IPS DF 6.9 (cell line): ENCODE measurements around the gene RASA3.

ENCODE experiments used
- DNase-seq: peaks from one replicate; pipeline ENCODE4 v3.0.0-alpha.2; 2013; ENCODE audit warnings: low read depth, low spot score
- H3K27ac ChIP-seq: one replicate; pipeline ENCODE4 v1.5.1; 2013; ENCODE audit warnings: low read length, control low read depth
- H3K27me3 ChIP-seq: 2 replicates; pipeline ENCODE4 v1.6.1; 2013; ENCODE audit warnings: mild to moderate bottlenecking, low read length; ENCODE audit not compliant: control insufficient read depth, insufficient read depth
- H3K36me3 ChIP-seq: 2 replicates; pipeline ENCODE4 v1.6.1; 2013; ENCODE audit warnings: low read length; ENCODE audit not compliant: control insufficient read depth, insufficient read depth
- H3K4me1 ChIP-seq: 2 replicates; pipeline ENCODE4 v1.6.1; 2013; ENCODE audit warnings: low read length; ENCODE audit not compliant: control insufficient read depth, insufficient read depth
- H3K4me3 ChIP-seq: 2 replicates; pipeline ENCODE4 v1.5.1; 2013; ENCODE audit warnings: mild to moderate bottlenecking, low read length
- H3K9me3 ChIP-seq: 2 replicates; pipeline ENCODE4 v1.6.1; 2013; ENCODE audit warnings: low read length, inconsistent platforms; ENCODE audit not compliant: control insufficient read depth, insufficient read depth
- WGBS: extraction: QIAGEN DNeasy Blood & Tissue Kit; methylation state at CpG from one replicate; pipeline ENCODE4 v1.1.7; 2013; ENCODE audit warnings: mixed read lengths, missing lambda C conversion rate; ENCODE audit not compliant: insufficient read length, insufficient coverage; 5-methylcytosine and 5-hydroxymethylcytosine counted together

RASA3 gene

GRCh38 chr13:113936166-113936965 lies 196.1 kb downstream of the RASA3 start:
- no peaks in the 10 kb centered on the region for H3K27me3 ChIP-seq
- no peak for DNase-seq
- H3K9me3 ChIP-seq: no peaks in the 10 kb centered on the region
- H3K27ac ChIP-seq: no peak overlapping the region
- no peaks in the 10 kb centered on the region for H3K4me1 ChIP-seq
- H3K4me3 ChIP-seq: no peak overlapping the region
- H3K36me3 ChIP-seq: no peaks in the 10 kb centered on the region
- WGBS: no CpG with 5 or more reads among the region's 25 CpGs

- no peaks in the 10 kb centered on the region for H3K36me3 ChIP-seq
- no CpG with 5 or more reads among the region's 21 CpGs for WGBS
- H3K4me1 ChIP-seq: no peaks in the 10 kb centered on the region
- H3K27me3 ChIP-seq: no peaks in the 10 kb centered on the region
- no peaks in the 10 kb centered on the region for H3K9me3 ChIP-seq
- no peak overlapping the region for H3K27ac ChIP-seq
- no peak overlapping the region for H3K4me3 ChIP-seq
- no peak for DNase-seq
These were observed 197.2 kb downstream of the RASA3 start for GRCh38 chr13:113935001-113935844.

GRCh38 chr13:113934576-113934975 lies 197.8 kb downstream of the RASA3 start:
- DNase-seq: no peak
- Histone ChIP-seq H3K4me1 (no peaks in the 10 kb centered on the region), H3K9me3 (no peaks in the 10 kb centered on the region), H3K27ac (no peak overlapping the region), H3K4me3 (no peak overlapping the region), H3K27me3 (no peaks in the 10 kb centered on the region), H3K36me3 (no peaks in the 10 kb centered on the region)
- no CpG with 5 or more reads among the region's 14 CpGs for WGBS

- Histone ChIP-seq H3K4me3 (no peak overlapping the region), H3K27me3 (no peaks in the 10 kb centered on the region), H3K9me3 (no peaks in the 10 kb centered on the region), H3K27ac (no peak overlapping the region), H3K36me3 (no peaks in the 10 kb centered on the region), H3K4me1 (no peaks in the 10 kb centered on the region)
- WGBS: no CpG with 5 or more reads among the region's 22 CpGs
- DNase-seq: no peak
These were observed 198.5 kb downstream of the RASA3 start for GRCh38 chr13:113933901-113934300.

- no peaks in the 10 kb centered on the region for H3K27me3 ChIP-seq
- WGBS: no CpG with 5 or more reads among the region's 16 CpGs
- DNase-seq: no peak
- H3K4me3 ChIP-seq: no peak overlapping the region
- no peak overlapping the region for H3K27ac ChIP-seq
- no peaks in the 10 kb centered on the region for H3K4me1 ChIP-seq
- no peaks in the 10 kb centered on the region for H3K9me3 ChIP-seq
- H3K36me3 ChIP-seq: no peaks in the 10 kb centered on the region
These were observed 200.5 kb downstream of the RASA3 start for GRCh38 chr13:113931841-113932459.

GRCh38 chr13:113930671-113931637 lies 201.5 kb downstream of the RASA3 start:
- Histone ChIP-seq H3K9me3 (no peaks in the 10 kb centered on the region), H3K4me3 (no peak overlapping the region), H3K27ac (no peak overlapping the region), H3K36me3 (no peaks in the 10 kb centered on the region), H3K27me3 (no peaks in the 10 kb centered on the region), H3K4me1 (no peaks in the 10 kb centered on the region)
- no peak for DNase-seq
- WGBS: no CpG with 5 or more reads among the region's 36 CpGs

GRCh38 chr13:113929628-113930615 lies 202.5 kb downstream of the RASA3 start:
- Histone ChIP-seq H3K36me3 (no peaks in the 10 kb centered on the region; the same call in 1 of the 2 replicates), H3K27ac (no peak overlapping the region), H3K27me3 (no peaks in the 10 kb centered on the region), H3K4me1 (no peaks in the 10 kb centered on the region; the same call in 1 of the 2 replicates), H3K4me3 (no peak overlapping the region), H3K9me3 (no peaks in the 10 kb centered on the region)
- DNase-seq: no peak
- WGBS: no CpG with 5 or more reads among the region's 38 CpGs

- no CpG with 5 or more reads among the region's 26 CpGs for WGBS
- H3K4me3 ChIP-seq: no peak overlapping the region
- no peaks in the 10 kb centered on the region for H3K9me3 ChIP-seq
- no peak overlapping the region for H3K27ac ChIP-seq
- H3K36me3 ChIP-seq: no peaks in the 10 kb centered on the region; the same call in 1 of the 2 replicates
- no peaks in the 10 kb centered on the region for H3K27me3 ChIP-seq
- DNase-seq: no peak
- H3K4me1 ChIP-seq: no peaks in the 10 kb centered on the region; the same call in 1 of the 2 replicates
These were observed 203.5 kb downstream of the RASA3 start for GRCh38 chr13:113928685-113929627.
